Type B pancreatic cell (in vitro differentiated cells): ENCODE results near the gene DKKL1. TPM values are rescaled to one million over a fixed set of nuclear protein-coding genes. Genes with fewer than 3 reads are reported as not detected.

Source experiments
- DNase-seq: peaks from one replicate; pipeline ENCODE4 v3.0.0; 2021; ENCODE audit warnings: mixed read lengths; ENCODE audit not compliant: unreplicated experiment; ENCODE audit errors: extremely low spot score
- H3K27ac Mint-ChIP-seq: 2 replicates; pipeline ENCODE4 v1.8.0; 2021; ENCODE audit warnings: mild to moderate bottlenecking, mixed read lengths
- H3K27me3 Mint-ChIP-seq: 2 replicates; pipeline ENCODE4 v1.8.0; 2021; ENCODE audit warnings: mixed read lengths
- H3K36me3 Mint-ChIP-seq: 2 replicates; pipeline ENCODE4 v1.8.0; 2021; ENCODE audit warnings: mixed read lengths
- H3K4me1 Mint-ChIP-seq: one replicate; pipeline ENCODE4 v1.8.0; 2021; ENCODE audit warnings: mixed read lengths; ENCODE audit not compliant: unreplicated experiment
- H3K4me3 Mint-ChIP-seq: 2 replicates; pipeline ENCODE4 v1.8.0; 2021; ENCODE audit warnings: mild to moderate bottlenecking, mixed read lengths
- H3K9me3 Mint-ChIP-seq: 2 replicates; pipeline ENCODE4 v1.8.0; 2021; ENCODE audit warnings: mixed read lengths
- CTCF ChIP-seq: fragments of 200-600 bp; sonication (generic); conservative IDR thresholded peaks from 2 replicates; pipeline ENCODE4 v1.5.0; 2021; ENCODE audit warnings: antibody characterized with exemption, mild to moderate bottlenecking
- total RNA-seq: library from RNA; stranded (reverse); gene quantifications from 2 replicates; pipeline ENCODE4 v1.2.1, GENCODE V29; 2021; ENCODE audit warnings: low replicate concordance

The DKKL1 gene
- total RNA-seq, 1 donor from 2014 or later = 9.4 TPM

- Mint-ChIP-seq H3K27me3 (peaks cover 77% of the 10 kb centered on the region), H3K4me1 (peaks cover 32% of the 10 kb centered on the region), H3K36me3 (no peaks in the 10 kb centered on the region), H3K27ac (no peak overlapping the region), H3K4me3 (no peak overlapping the region), H3K9me3 (no peaks in the 10 kb centered on the region)
- TF ChIP-seq CTCF = no peak
- DNase-seq = no peak
These were observed 53.4 kb downstream of the DKKL1 start for GRCh38 chr19:49417088-49417487.

- TF ChIP-seq CTCF = no peak
- DNase-seq = no peak
- no peaks in the 10 kb centered on the region for H3K9me3 Mint-ChIP-seq
- no peaks in the 10 kb centered on the region for H3K36me3 Mint-ChIP-seq
- peaks cover 25% of the 10 kb centered on the region for H3K4me1 Mint-ChIP-seq
- peaks cover 76% of the 10 kb centered on the region for H3K27me3 Mint-ChIP-seq
- no peak overlapping the region for H3K27ac Mint-ChIP-seq
- no peak overlapping the region for H3K4me3 Mint-ChIP-seq
These were observed 54.8 kb downstream of the DKKL1 start for GRCh38 chr19:49418511-49418910.

- Mint-ChIP-seq H3K27me3 (peaks cover 81% of the 10 kb centered on the region), H3K36me3 (no peaks in the 10 kb centered on the region), H3K9me3 (no peaks in the 10 kb centered on the region), H3K27ac (no peak overlapping the region), H3K4me3 (no peak overlapping the region), H3K4me1 (peaks cover 24% of the 10 kb centered on the region)
- no peak for TF ChIP-seq CTCF
- DNase-seq = no peak
These were observed 55.5 kb downstream of the DKKL1 start for GRCh38 chr19:49419173-49419572.

- Mint-ChIP-seq H3K9me3 (no peaks in the 10 kb centered on the region), H3K27ac (peak overlapping the region; percentile 27), H3K27me3 (peaks cover 92% of the 10 kb centered on the region), H3K36me3 (no peaks in the 10 kb centered on the region), H3K4me3 (no peak overlapping the region), H3K4me1 (peaks cover 24% of the 10 kb centered on the region)
- no peak for TF ChIP-seq CTCF
- DNase-seq = no peak
These were observed 56.5 kb downstream of the DKKL1 start for GRCh38 chr19:49420227-49420626.

- Mint-ChIP-seq H3K27me3 (peaks cover 97% of the 10 kb centered on the region), H3K9me3 (no peaks in the 10 kb centered on the region), H3K27ac (no peak overlapping the region), H3K36me3 (no peaks in the 10 kb centered on the region), H3K4me3 (peak overlapping the region; percentile 39), H3K4me1 (peaks cover 25% of the 10 kb centered on the region)
- peak; percentile 81 for DNase-seq
- TF ChIP-seq CTCF = no peak
These were observed 57.6 kb downstream of the DKKL1 start for GRCh38 chr19:49421039-49421877.
